ENCODE results near the gene RAB40B. TPM values are rescaled to one million over a fixed set of nuclear protein-coding genes. Genes with fewer than 3 reads are reported as not detected.
A peak's percentile ranks its signal among the peaks of the same experiment; 100 is the strongest.

The RAB40B gene
- total RNA-seq, 2 donors from 2014 or later = 1.2 to 4.6 TPM

- Mint-ChIP-seq H3K4me3 (no peak overlapping the region), H3K27me3 (ENCODE audit: insufficient read depth) (peaks cover 17% of the 10 kb centered on the region), H3K4me1 (peaks cover under 1% of the 10 kb centered on the region), H3K36me3 (ENCODE audit: low read depth) (no peaks in the 10 kb centered on the region), H3K9me3 (no peaks in the 10 kb centered on the region), H3K27ac (no peak overlapping the region)
- no peak for DNase-seq
- peak; percentile 37 for TF ChIP-seq CTCF (conservative IDR thresholded peaks at IDR 0.05)
- H3K9ac ChIP-seq (ENCODE audit: extremely low read depth, low read length, poor library complexity, severe bottlenecking) = no peak overlapping the region
- no peaks in the 10 kb centered on the region for H3K36me3 ChIP-seq (ENCODE audit: control insufficient read depth, insufficient read depth, low read length)
- H3K27ac ChIP-seq (ENCODE audit: low read depth, low read length) = no peak overlapping the region
- no peak overlapping the region for H3K4me3 ChIP-seq (ENCODE audit: low read length)
- H3K4me1 ChIP-seq (ENCODE audit: control insufficient read depth, insufficient read depth, low read length) = no peaks in the 10 kb centered on the region
- 87 to 91% methylated on average over 18 to 29 of the region's 29 CpGs for WGBS, 2 experiments (ENCODE audit: insufficient coverage in 1 of 2, insufficient read length in 1 of 2)
- H3K9me3 ChIP-seq (ENCODE audit: control insufficient read depth, low read length) = no peaks in the 10 kb centered on the region
- H3K27me3 ChIP-seq (ENCODE audit: control insufficient read depth, insufficient read depth, low read length, poor library complexity, severe bottlenecking) = no peaks in the 10 kb centered on the region
Observed at GRCh38 chr17:82710499-82711232, 12.2 kb upstream of the RAB40B start.

- H3K27ac Mint-ChIP-seq = no peak overlapping the region
- whole genome bisulfite sequencing, 2 experiments (ENCODE audit: insufficient coverage in 1 of 2, insufficient read length in 1 of 2) = 92 to 95% methylated on average over 18 to 25 of the region's 25 CpGs
- H3K27me3 Mint-ChIP-seq (ENCODE audit: insufficient read depth) = peaks cover 10% of the 10 kb centered on the region
- Histone ChIP-seq H3K4me1 (ENCODE audit: control insufficient read depth, insufficient read depth, low read length) (no peaks in the 10 kb centered on the region), H3K36me3 (ENCODE audit: control insufficient read depth, insufficient read depth, low read length) (no peaks in the 10 kb centered on the region), H3K27ac (ENCODE audit: low read depth, low read length) (no peak overlapping the region), H3K4me3 (ENCODE audit: low read length) (no peak overlapping the region), H3K27me3 (ENCODE audit: control insufficient read depth, insufficient read depth, low read length, poor library complexity, severe bottlenecking) (no peaks in the 10 kb centered on the region), H3K9ac (ENCODE audit: extremely low read depth, low read length, poor library complexity, severe bottlenecking) (no peak overlapping the region), H3K9me3 (ENCODE audit: control insufficient read depth, low read length) (no peaks in the 10 kb centered on the region)
- TF ChIP-seq CTCF (conservative IDR thresholded peaks at IDR 0.05) = no peak
- H3K4me1 Mint-ChIP-seq = no peaks in the 10 kb centered on the region
- H3K4me3 Mint-ChIP-seq = no peak overlapping the region
- H3K9me3 Mint-ChIP-seq = no peaks in the 10 kb centered on the region
- H3K36me3 Mint-ChIP-seq (ENCODE audit: low read depth) = no peaks in the 10 kb centered on the region
- DNase-seq = no peak
Observed at GRCh38 chr17:82709676-82710498, 11.4 kb upstream of the RAB40B start.

DNA sequence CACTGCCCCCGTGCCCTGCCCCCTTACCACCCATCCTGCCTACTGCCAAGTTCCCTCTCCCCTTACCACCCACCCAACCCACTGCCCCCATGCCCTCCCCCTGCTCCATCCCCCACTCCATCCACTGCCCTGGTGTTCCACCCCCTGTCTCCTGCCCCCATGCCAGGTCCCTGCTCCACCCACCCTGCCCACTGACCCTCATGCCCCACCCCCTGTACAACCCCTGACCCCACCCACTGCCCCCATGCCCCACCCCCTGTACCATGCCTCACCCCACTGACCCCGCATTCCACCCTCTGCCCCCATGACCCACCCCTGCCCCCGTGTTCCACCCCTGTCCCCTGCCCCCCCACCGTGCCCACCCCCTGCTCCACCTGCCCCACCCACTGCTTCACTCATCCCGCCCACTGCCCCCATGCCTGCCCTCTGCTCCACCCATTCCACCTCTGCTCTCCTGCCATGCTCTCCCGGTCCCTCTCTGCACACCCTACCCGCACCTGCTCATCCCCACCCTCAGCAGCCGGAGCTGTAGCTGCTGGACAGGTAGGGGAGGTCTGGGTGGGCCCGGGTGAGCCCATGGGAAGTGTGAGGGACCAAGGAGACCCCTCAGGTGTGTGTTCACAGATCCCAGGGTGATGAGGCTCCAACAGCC is 10.7 kb upstream of the RAB40B start:
- H3K4me3 Mint-ChIP-seq = no peak overlapping the region
- H3K36me3 Mint-ChIP-seq (ENCODE audit: low read depth) = no peaks in the 10 kb centered on the region
- no peaks in the 10 kb centered on the region for H3K9me3 ChIP-seq (ENCODE audit: control insufficient read depth, low read length)
- H3K4me1 Mint-ChIP-seq = no peaks in the 10 kb centered on the region
- 71% methylated on average over 4 of the region's 9 CpGs; no CpG with 5 or more reads in 1 of the 2 experiments for WGBS, 2 experiments (ENCODE audit: insufficient coverage in 1 of 2, insufficient read length in 1 of 2)
- DNase-seq = no peak
- H3K9ac ChIP-seq (ENCODE audit: extremely low read depth, low read length, poor library complexity, severe bottlenecking) = no peak overlapping the region
- H3K4me1 ChIP-seq (ENCODE audit: control insufficient read depth, insufficient read depth, low read length) = no peaks in the 10 kb centered on the region
- no peaks in the 10 kb centered on the region for H3K9me3 Mint-ChIP-seq
- H3K27me3 Mint-ChIP-seq (ENCODE audit: insufficient read depth) = peaks cover 10% of the 10 kb centered on the region
- H3K27ac ChIP-seq (ENCODE audit: low read depth, low read length) = no peak overlapping the region
- no peak for TF ChIP-seq CTCF (conservative IDR thresholded peaks at IDR 0.05)
- H3K27me3 ChIP-seq (ENCODE audit: control insufficient read depth, insufficient read depth, low read length, poor library complexity, severe bottlenecking) = no peaks in the 10 kb centered on the region
- no peak overlapping the region for H3K27ac Mint-ChIP-seq
- H3K36me3 ChIP-seq (ENCODE audit: control insufficient read depth, insufficient read depth, low read length) = no peaks in the 10 kb centered on the region
- no peak overlapping the region for H3K4me3 ChIP-seq (ENCODE audit: low read length)
